Immature natural killer cell (primary cell): Measurements from ENCODE around the gene XRCC4. TPM values are rescaled to one million over a fixed set of nuclear protein-coding genes. Genes with fewer than 3 reads are reported as not detected.

ENCODE experiments used
- DNase-seq, 3 donors: peaks; one replicate each; pipeline ENCODE4 v3.0.0; 2022; ENCODE audit warnings: mixed read lengths in 1 of 3
- H3K27ac Mint-ChIP-seq, 6 donors: one replicate each; pipeline ENCODE4 v1.8.0; 2020; ENCODE audit warnings: mixed read lengths in 6 of 6, mild to moderate bottlenecking in 5 of 6, inconsistent platforms in 4 of 6, moderate library complexity in 3 of 6
- H3K27me3 Mint-ChIP-seq, 3 donors: one replicate each; pipeline ENCODE4 v1.8.0; 2020 to 2021; ENCODE audit warnings: low read depth in 3 of 3, mild to moderate bottlenecking in 3 of 3, mixed read lengths in 3 of 3, moderate library complexity in 3 of 3, inconsistent platforms in 1 of 3
- H3K36me3 Mint-ChIP-seq, 3 donors: one replicate each; pipeline ENCODE4 v1.8.0; 2020; ENCODE audit warnings: mixed read lengths in 3 of 3, inconsistent platforms in 2 of 3, mild to moderate bottlenecking in 2 of 3
- H3K4me1 Mint-ChIP-seq, 2 donors: one replicate each; pipeline ENCODE4 v1.8.0; 2020; ENCODE audit warnings: inconsistent platforms in 2 of 2, mild to moderate bottlenecking in 2 of 2, mixed read lengths in 2 of 2, moderate library complexity in 1 of 2
- H3K4me3 Mint-ChIP-seq, 5 donors: one replicate each; pipeline ENCODE4 v1.8.0; 2020; ENCODE audit warnings: mild to moderate bottlenecking in 5 of 5, mixed read lengths in 5 of 5, inconsistent platforms in 3 of 5, moderate library complexity in 3 of 5
- H3K9me3 Mint-ChIP-seq, 6 donors: one replicate each; pipeline ENCODE4 v1.8.0; 2020; ENCODE audit warnings: mild to moderate bottlenecking in 6 of 6, mixed read lengths in 6 of 6, inconsistent platforms in 4 of 6, moderate library complexity in 3 of 6
- polyA plus RNA-seq, 3 donors: library from polyadenylated mRNA; unstranded; fragments of 300-500 nt; fragmentation: Illumina TruSeq; gene quantifications; one replicate each; pipeline ENCODE4 v1.2.3, GENCODE V29; 2021

XRCC4 gene
- polyA plus RNA-seq, 3 donors from 2014 or later: 8.0 to 14.9 (median 11.7) TPM

GRCh38 chr5:83368835-83369234 is 291.5 kb downstream of the XRCC4 start:
- Mint-ChIP-seq H3K27ac (no peak overlapping the region), H3K4me3 (no peak overlapping the region), H3K27me3 (peaks cover 2 to 6% (median 4%) of the 10 kb centered on the region in 3 donors), H3K9me3 (peaks cover 0 to 9% (median 4%) of the 10 kb centered on the region in 6 donors), H3K4me1 (no peaks in the 10 kb centered on the region), H3K36me3 (peaks cover 0 to 5% (median 4%) of the 10 kb centered on the region in 3 donors)
- DNase-seq: no peak

- peaks cover 0 to 8% (median 1%) of the 10 kb centered on the region in 6 donors for H3K9me3 Mint-ChIP-seq
- H3K27me3 Mint-ChIP-seq: peaks cover 0 to 6% (median 2%) of the 10 kb centered on the region in 3 donors
- H3K36me3 Mint-ChIP-seq: peaks cover 0 to 5% (median 4%) of the 10 kb centered on the region in 3 donors
- DNase-seq: no peak
- H3K27ac Mint-ChIP-seq: no peak overlapping the region
- H3K4me3 Mint-ChIP-seq: no peak overlapping the region
- no peaks in the 10 kb centered on the region for H3K4me1 Mint-ChIP-seq
Measured at GRCh38 chr5:83370957-83371356, 293.6 kb downstream of the XRCC4 start.

DNA sequence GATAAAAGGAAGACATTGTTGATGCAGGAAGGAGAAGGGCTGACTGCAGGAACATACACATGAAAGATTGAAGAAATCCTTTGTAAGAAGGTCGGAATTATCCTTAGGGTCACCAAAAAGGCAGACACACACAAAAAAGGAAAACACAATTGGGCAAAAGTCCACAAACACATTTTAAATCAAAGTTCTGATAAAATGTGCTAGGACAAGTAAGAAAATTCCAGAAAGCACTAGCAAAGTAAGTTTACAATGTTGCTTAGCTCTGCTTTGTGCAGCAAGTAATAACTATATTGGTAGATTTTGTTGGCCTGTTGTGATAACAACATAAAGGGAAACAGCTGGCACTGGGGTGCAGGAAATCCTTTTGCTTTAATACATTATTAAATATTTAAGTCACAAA is 294.4 kb downstream of the XRCC4 start:
- no peak overlapping the region for H3K27ac Mint-ChIP-seq
- DNase-seq: no peak
- H3K36me3 Mint-ChIP-seq: peaks cover 0 to 5% (median 4%) of the 10 kb centered on the region in 3 donors
- H3K4me3 Mint-ChIP-seq: no peak overlapping the region
- no peaks in the 10 kb centered on the region for H3K4me1 Mint-ChIP-seq
- H3K9me3 Mint-ChIP-seq: peaks cover 0 to 6% (median under 1%) of the 10 kb centered on the region in 6 donors
- H3K27me3 Mint-ChIP-seq: peaks cover 0 to 6% (median 2%) of the 10 kb centered on the region in 3 donors

DNA sequence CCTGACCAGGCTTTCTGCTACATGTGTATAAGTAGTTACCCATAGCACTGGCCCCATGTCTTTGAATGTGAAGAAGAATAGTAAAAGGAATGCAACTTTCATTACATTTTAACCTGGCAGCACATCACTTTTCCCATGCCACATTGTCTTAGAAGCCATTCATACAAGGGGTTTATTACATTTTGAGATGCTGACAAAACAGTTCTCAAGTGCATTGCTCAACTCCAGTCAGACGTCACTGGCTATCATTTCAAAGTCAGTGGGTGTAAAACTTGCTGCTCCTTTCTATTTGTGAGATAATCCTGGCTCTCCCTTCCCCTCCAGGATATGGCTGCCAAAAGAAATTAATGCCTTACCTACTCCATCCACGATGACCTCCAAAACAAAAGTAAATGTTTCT is 297.2 kb downstream of the XRCC4 start:
- Mint-ChIP-seq H3K4me3 (no peak overlapping the region), H3K4me1 (no peaks in the 10 kb centered on the region), H3K27me3 (peaks cover 0 to 6% (median 2%) of the 10 kb centered on the region in 3 donors), H3K9me3 (peaks cover 0 to 12% (median 2%) of the 10 kb centered on the region in 6 donors), H3K27ac (no peak overlapping the region), H3K36me3 (peaks cover 0 to 5% (median 4%) of the 10 kb centered on the region in 3 donors)
- no peak for DNase-seq

DNA sequence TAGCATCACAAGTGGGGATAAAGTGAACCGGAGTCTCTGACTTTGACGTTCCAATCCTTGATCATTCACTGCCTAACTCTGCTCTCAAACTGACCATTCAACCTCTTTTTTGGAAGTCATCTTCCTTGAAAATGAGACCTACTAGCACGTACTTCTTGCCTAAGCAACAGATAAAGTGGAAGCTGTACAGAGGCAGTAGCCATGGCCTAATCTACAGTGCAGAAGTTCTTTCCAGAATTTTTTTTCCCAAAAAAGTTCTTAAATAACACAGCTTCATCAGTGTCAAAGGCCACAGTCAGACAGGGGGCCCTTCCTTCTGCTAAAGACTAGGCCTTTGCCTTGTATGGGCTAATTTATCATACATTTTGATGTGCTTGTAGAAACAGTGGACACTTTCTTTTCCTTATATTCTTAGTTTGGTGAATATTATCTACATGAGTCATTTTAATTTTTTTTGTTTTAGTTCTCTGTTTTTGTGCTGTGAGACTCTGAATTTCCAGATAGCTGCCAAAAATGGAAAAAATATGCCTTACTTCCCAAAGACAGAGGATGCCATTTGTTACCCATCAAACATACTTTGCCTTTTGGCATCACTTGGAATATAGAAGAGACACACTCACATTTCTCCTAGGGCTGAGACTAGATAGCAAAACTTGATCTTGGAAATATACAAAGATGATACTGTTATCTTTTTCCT is 297.9 kb downstream of the XRCC4 start:
- Mint-ChIP-seq H3K36me3 (peaks cover 0 to 5% (median 4%) of the 10 kb centered on the region in 3 donors), H3K4me3 (no peak overlapping the region), H3K9me3 (peaks cover 0 to 12% (median 2%) of the 10 kb centered on the region in 6 donors), H3K27me3 (peaks cover 2 to 6% (median 2%) of the 10 kb centered on the region in 3 donors), H3K4me1 (no peaks in the 10 kb centered on the region), H3K27ac (no peak overlapping the region)
- DNase-seq: no peak

DNA sequence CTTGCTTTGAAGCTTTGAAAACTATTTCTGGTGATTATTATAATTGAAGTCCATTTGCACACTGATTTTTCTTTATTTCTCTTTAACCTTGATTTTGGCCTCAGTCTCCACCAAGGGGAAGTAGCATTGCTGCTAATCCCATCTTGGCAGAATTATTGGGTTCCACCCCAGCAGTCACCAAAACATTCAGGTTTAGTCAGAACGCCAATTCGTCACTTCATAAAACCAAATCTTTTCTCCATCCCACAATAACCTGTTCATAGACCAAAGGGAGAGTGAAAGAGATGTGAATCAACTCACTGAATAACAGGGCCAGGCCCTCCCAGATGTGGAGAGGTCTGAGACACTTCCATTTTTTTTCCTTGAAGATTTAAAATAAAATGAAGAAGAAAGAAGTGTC is 299.1 kb downstream of the XRCC4 start:
- Mint-ChIP-seq H3K4me1 (no peaks in the 10 kb centered on the region), H3K36me3 (no peaks in the 10 kb centered on the region), H3K27ac (no peak overlapping the region), H3K27me3 (peaks cover 2 to 3% (median 2%) of the 10 kb centered on the region in 3 donors), H3K9me3 (peaks cover 0 to 12% (median 1%) of the 10 kb centered on the region in 6 donors), H3K4me3 (no peak overlapping the region)
- DNase-seq: no peak

DNA sequence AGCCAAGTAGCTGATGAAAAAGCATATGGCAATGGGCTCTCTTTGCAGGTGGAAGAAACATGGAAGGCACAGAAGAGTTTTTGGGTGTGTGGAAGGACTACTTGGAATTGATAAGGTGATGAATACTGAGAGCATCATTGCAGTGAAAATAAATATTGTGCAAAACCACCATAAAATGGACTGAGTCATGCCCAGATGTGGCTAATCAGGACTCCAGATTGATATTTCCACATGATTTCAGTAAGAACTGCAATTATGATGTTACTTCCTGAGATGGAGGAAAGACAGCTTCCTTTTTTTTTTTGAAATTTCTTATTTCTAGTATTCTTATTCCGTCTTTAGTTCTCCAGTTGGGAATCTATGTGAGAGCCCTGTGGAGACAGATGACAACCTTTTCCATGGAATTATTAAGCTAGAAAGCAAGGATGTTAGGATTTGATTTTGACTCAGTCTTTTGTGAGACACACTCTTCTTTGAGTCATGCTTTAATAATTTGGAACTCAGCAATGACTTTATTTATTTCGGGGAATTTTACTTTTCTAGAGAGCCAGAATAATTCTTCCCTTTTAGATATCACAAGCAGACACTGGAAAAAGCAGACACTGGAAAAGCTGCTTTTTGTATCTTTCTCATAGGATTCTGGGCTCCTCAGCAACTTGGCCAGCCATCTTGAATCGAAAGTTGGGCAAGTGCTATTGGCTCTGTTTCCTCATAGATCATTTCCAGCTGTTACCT is 300.0 kb downstream of the XRCC4 start:
- peaks cover 0 to 15% (median 1%) of the 10 kb centered on the region in 6 donors for H3K9me3 Mint-ChIP-seq
- H3K36me3 Mint-ChIP-seq: no peaks in the 10 kb centered on the region
- peaks cover 2 to 3% (median 2%) of the 10 kb centered on the region in 3 donors for H3K27me3 Mint-ChIP-seq
- no peak for DNase-seq
- H3K4me1 Mint-ChIP-seq: no peaks in the 10 kb centered on the region
- no peak overlapping the region for H3K27ac Mint-ChIP-seq
- H3K4me3 Mint-ChIP-seq: no peak overlapping the region

- H3K4me1 Mint-ChIP-seq: no peaks in the 10 kb centered on the region
Measured at GRCh38 chr5:83378624-83379289, 301.4 kb downstream of the XRCC4 start.

GRCh38 chr5:83385812-83386211 is 308.5 kb downstream of the XRCC4 start:
- no peak for DNase-seq
- H3K9me3 Mint-ChIP-seq: peaks cover 0 to 15% (median 4%) of the 10 kb centered on the region in 6 donors
- H3K27me3 Mint-ChIP-seq: peaks cover 0 to 3% (median 0%) of the 10 kb centered on the region in 3 donors
- H3K36me3 Mint-ChIP-seq: no peaks in the 10 kb centered on the region
- no peak overlapping the region for H3K27ac Mint-ChIP-seq
- H3K4me3 Mint-ChIP-seq: no peak overlapping the region
- H3K4me1 Mint-ChIP-seq: no peaks in the 10 kb centered on the region

More at GRCh38 chr5:83378624-83379289, 301.4 kb downstream of the XRCC4 start:
- peaks cover 0 to 2% (median 0%) of the 10 kb centered on the region in 3 donors for H3K27me3 Mint-ChIP-seq
- H3K4me3 Mint-ChIP-seq: no peak overlapping the region
- no peak for DNase-seq
- no peak overlapping the region for H3K27ac Mint-ChIP-seq
- H3K9me3 Mint-ChIP-seq: peaks cover 0 to 23% (median 4%) of the 10 kb centered on the region in 6 donors
- H3K36me3 Mint-ChIP-seq: no peaks in the 10 kb centered on the region

DNA sequence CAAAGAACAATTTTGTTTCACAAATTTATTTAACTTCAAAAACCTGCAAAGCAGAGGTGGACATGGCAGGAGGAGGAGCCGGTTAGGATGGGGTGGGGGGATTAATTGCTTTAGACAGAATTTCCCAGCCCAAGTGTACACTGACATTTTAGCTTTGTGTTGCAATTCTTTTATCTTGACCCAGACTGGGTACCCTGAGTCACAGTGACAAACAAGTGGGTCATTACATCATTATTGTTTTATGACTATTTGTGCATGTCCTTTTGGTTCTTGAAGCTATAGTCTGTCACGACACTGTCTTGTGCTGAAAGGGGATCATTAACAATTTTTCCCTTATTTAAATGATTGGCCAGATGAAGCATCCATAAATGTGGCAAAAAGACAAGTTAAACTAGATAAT is 309.7 kb downstream of the XRCC4 start:
- no peaks in the 10 kb centered on the region for H3K4me1 Mint-ChIP-seq
- no peak overlapping the region for H3K4me3 Mint-ChIP-seq
- H3K9me3 Mint-ChIP-seq: peaks cover 0 to 15% (median 3%) of the 10 kb centered on the region in 6 donors
- H3K27ac Mint-ChIP-seq: no peak overlapping the region
- no peaks in the 10 kb centered on the region for H3K36me3 Mint-ChIP-seq
- H3K27me3 Mint-ChIP-seq: peaks cover 0 to 3% (median 0%) of the 10 kb centered on the region in 3 donors
- DNase-seq: no peak

DNA sequence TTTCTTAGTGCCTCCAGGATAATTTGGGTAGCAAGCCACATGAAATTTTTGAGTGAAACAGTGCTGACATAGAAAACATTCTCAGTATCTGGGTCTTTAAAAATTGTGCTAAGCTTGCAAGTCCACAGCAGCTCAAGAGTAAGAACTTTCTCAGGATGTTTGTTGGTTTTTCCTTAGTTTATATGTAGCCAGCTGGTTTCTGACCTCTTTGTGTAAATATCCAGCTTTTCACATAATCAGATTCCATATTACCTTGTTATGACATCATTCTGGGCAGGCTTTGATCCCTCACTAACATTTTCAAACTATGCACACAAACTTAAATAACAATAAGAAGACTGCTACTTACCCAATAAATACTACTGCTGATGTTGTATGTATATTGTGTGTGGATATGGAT is 311.3 kb downstream of the XRCC4 start:
- Mint-ChIP-seq H3K27ac (no peak overlapping the region), H3K9me3 (peaks cover 0 to 4% (median 0%) of the 10 kb centered on the region in 6 donors), H3K4me3 (no peak overlapping the region), H3K27me3 (peaks cover 0 to 3% (median 0%) of the 10 kb centered on the region in 3 donors), H3K4me1 (no peaks in the 10 kb centered on the region), H3K36me3 (no peaks in the 10 kb centered on the region)
- no peak for DNase-seq

- no peak overlapping the region for H3K27ac Mint-ChIP-seq
- no peak for DNase-seq
- H3K4me3 Mint-ChIP-seq: no peak overlapping the region
- H3K9me3 Mint-ChIP-seq: peaks cover 0 to 4% (median 0%) of the 10 kb centered on the region in 6 donors
- no peaks in the 10 kb centered on the region for H3K4me1 Mint-ChIP-seq
- H3K36me3 Mint-ChIP-seq: no peaks in the 10 kb centered on the region
- H3K27me3 Mint-ChIP-seq: peaks cover 0 to 3% (median 0%) of the 10 kb centered on the region in 3 donors
Measured at GRCh38 chr5:83392766-83393503, 315.6 kb downstream of the XRCC4 start.

GRCh38 chr5:83393504-83393866 is 316.1 kb downstream of the XRCC4 start:
- Mint-ChIP-seq H3K27me3 (peaks cover 0 to 2% (median 0%) of the 10 kb centered on the region in 3 donors), H3K4me3 (no peak overlapping the region), H3K4me1 (no peaks in the 10 kb centered on the region), H3K9me3 (peaks cover 0 to 4% (median 0%) of the 10 kb centered on the region in 6 donors), H3K27ac (no peak overlapping the region), H3K36me3 (no peaks in the 10 kb centered on the region)
- no peak for DNase-seq
